Astrocyte (in vitro differentiated cells and primary cell): ENCODE data around the gene GRIK3. TPM values are rescaled to one million over a fixed set of nuclear protein-coding genes. Genes with fewer than 3 reads are reported as not detected.

Experiments used
- DNase-seq: peaks from one replicate; pipeline ENCODE4 v3.0.0-alpha.2; 2010; ENCODE audit warnings: low read depth
- FAIRE-seq: peaks from 2 replicates; lab custom pipeline; 2011; peaks lifted over from hg19 to GRCh38; lab: Jason Lieb, UNC
- H2AFZ ChIP-seq: 2 replicates; pipeline ENCODE4 v1.6.0; 2012; ENCODE audit warnings: low read depth, low read length, inconsistent platforms
- H3K27ac ChIP-seq: 2 replicates; pipeline ENCODE4 v1.5.1; 2011; ENCODE audit warnings: low read depth, low read length, inconsistent platforms
- H3K27me3 ChIP-seq: 2 replicates; pipeline ENCODE4 v1.6.0; 2011; ENCODE audit warnings: low read length, inconsistent platforms; ENCODE audit not compliant: insufficient read depth
- H3K36me3 ChIP-seq: 2 replicates; pipeline ENCODE4 v1.5.1; 2011; ENCODE audit warnings: low read length, inconsistent platforms; ENCODE audit not compliant: insufficient read depth
- H3K4me1 ChIP-seq: 2 replicates; pipeline ENCODE4 v1.5.1; 2011; ENCODE audit warnings: low read length, inconsistent platforms; ENCODE audit not compliant: insufficient read depth
- H3K4me2 ChIP-seq: 2 replicates; pipeline ENCODE4 v1.6.0; 2012; ENCODE audit warnings: low read length, inconsistent platforms
- H3K4me3 ChIP-seq: 2 replicates; pipeline ENCODE4 v1.5.1; 2011; ENCODE audit warnings: low read depth, mild to moderate bottlenecking, low read length, inconsistent platforms; ENCODE audit not compliant: insufficient read depth
- H3K79me2 ChIP-seq: 2 replicates; pipeline ENCODE4 v1.6.0; 2012; ENCODE audit warnings: mild to moderate bottlenecking, low read length, inconsistent platforms; ENCODE audit not compliant: insufficient read depth
- H3K9ac ChIP-seq: 2 replicates; pipeline ENCODE4 v1.6.0; 2012; ENCODE audit warnings: mild to moderate bottlenecking, low read length, inconsistent platforms
- H3K9me3 ChIP-seq: 2 replicates; pipeline ENCODE4 v1.5.1; 2012; ENCODE audit warnings: low read depth, mild to moderate bottlenecking, low read length, inconsistent platforms; ENCODE audit not compliant: insufficient read depth
- H4K20me1 ChIP-seq: 2 replicates; pipeline ENCODE4 v1.6.0; 2012; ENCODE audit warnings: low read length, inconsistent platforms; ENCODE audit not compliant: insufficient read depth
- H3K27ac Mint-ChIP-seq: one replicate; pipeline ENCODE4 v1.8.0; 2021; ENCODE audit warnings: mild to moderate bottlenecking, mixed read lengths; ENCODE audit not compliant: unreplicated experiment
- H3K27me3 Mint-ChIP-seq: one replicate; pipeline ENCODE4 v1.8.0; 2021; ENCODE audit warnings: low read depth, mixed read lengths; ENCODE audit not compliant: unreplicated experiment
- H3K36me3 Mint-ChIP-seq: one replicate; pipeline ENCODE4 v1.8.0; 2021; ENCODE audit warnings: low read depth, mixed read lengths; ENCODE audit not compliant: unreplicated experiment
- H3K4me1 Mint-ChIP-seq: one replicate; pipeline ENCODE4 v1.8.0; 2021; ENCODE audit warnings: low read depth, mixed read lengths; ENCODE audit not compliant: unreplicated experiment
- H3K4me3 Mint-ChIP-seq: one replicate; pipeline ENCODE4 v1.8.0; 2021; ENCODE audit warnings: mild to moderate bottlenecking, moderate library complexity, mixed read lengths; ENCODE audit not compliant: unreplicated experiment
- H3K9me3 Mint-ChIP-seq: one replicate; pipeline ENCODE4 v1.8.0; 2021; ENCODE audit warnings: mild to moderate bottlenecking, mixed read lengths; ENCODE audit not compliant: unreplicated experiment
- EZH2 ChIP-seq: IDR thresholded peaks from 2 replicates; pipeline ENCODE4 v1.6.1; 2012; ENCODE audit warnings: mild to moderate bottlenecking, low read length, inconsistent platforms; ENCODE audit not compliant: insufficient read depth
- total RNA-seq: library from RNA; stranded (reverse); gene quantifications from 2 replicates; pipeline ENCODE4 v1.2.1, GENCODE V29; 2021
- TF ChIP-seq, protein P1 (sequence below): IDR thresholded peaks from 2 replicates; pipeline ENCODE4 v1.5.1; 2011; ENCODE audit warnings: low read depth, mild to moderate bottlenecking, inconsistent platforms, low read length, moderate library complexity; ENCODE audit not compliant: insufficient read depth

Gene GRIK3
- total RNA-seq, 1 donor from 2014 or later, result 0.16 TPM

GRCh38 chr1:36852586-36852985 lies 181.7 kb downstream of the GRIK3 start:
- FAIRE-seq, result no peak
- H3K4me2 ChIP-seq, result no peak overlapping the region
- Mint-ChIP-seq H3K4me3 (no peak overlapping the region), H3K27me3 (peaks cover 69% of the 10 kb centered on the region), H3K4me1 (no peaks in the 10 kb centered on the region), H3K9me3 (no peaks in the 10 kb centered on the region), H3K36me3 (no peaks in the 10 kb centered on the region), H3K27ac (no peak overlapping the region)
- H3K9ac ChIP-seq, result no peak overlapping the region
- no peak overlapping the region for H3K4me3 ChIP-seq
- H3K27me3 ChIP-seq, result peaks cover under 1% of the 10 kb centered on the region
- H3K36me3 ChIP-seq, result no peaks in the 10 kb centered on the region
- TF ChIP-seq, protein P1, sequence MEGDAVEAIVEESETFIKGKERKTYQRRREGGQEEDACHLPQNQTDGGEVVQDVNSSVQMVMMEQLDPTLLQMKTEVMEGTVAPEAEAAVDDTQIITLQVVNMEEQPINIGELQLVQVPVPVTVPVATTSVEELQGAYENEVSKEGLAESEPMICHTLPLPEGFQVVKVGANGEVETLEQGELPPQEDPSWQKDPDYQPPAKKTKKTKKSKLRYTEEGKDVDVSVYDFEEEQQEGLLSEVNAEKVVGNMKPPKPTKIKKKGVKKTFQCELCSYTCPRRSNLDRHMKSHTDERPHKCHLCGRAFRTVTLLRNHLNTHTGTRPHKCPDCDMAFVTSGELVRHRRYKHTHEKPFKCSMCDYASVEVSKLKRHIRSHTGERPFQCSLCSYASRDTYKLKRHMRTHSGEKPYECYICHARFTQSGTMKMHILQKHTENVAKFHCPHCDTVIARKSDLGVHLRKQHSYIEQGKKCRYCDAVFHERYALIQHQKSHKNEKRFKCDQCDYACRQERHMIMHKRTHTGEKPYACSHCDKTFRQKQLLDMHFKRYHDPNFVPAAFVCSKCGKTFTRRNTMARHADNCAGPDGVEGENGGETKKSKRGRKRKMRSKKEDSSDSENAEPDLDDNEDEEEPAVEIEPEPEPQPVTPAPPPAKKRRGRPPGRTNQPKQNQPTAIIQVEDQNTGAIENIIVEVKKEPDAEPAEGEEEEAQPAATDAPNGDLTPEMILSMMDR, result no peak
- TF ChIP-seq EZH2, result no peak
- DNase-seq, result no peak
- H3K4me1 ChIP-seq, result no peaks in the 10 kb centered on the region
- H3K9me3 ChIP-seq, result no peaks in the 10 kb centered on the region
- H4K20me1 ChIP-seq, result no peaks in the 10 kb centered on the region
- H2AFZ ChIP-seq, result no peak overlapping the region
- H3K79me2 ChIP-seq, result no peaks in the 10 kb centered on the region
- H3K27ac ChIP-seq, result no peak overlapping the region

GRCh38 chr1:36851595-36851994 lies 182.7 kb downstream of the GRIK3 start:
- no peak overlapping the region for H3K4me3 Mint-ChIP-seq
- no peaks in the 10 kb centered on the region for H3K4me1 ChIP-seq
- peaks cover 74% of the 10 kb centered on the region for H3K27me3 Mint-ChIP-seq
- no peak for TF ChIP-seq EZH2
- TF ChIP-seq, protein P1, result no peak
- H3K4me3 ChIP-seq, result no peak overlapping the region
- no peaks in the 10 kb centered on the region for H4K20me1 ChIP-seq
- no peaks in the 10 kb centered on the region for H3K9me3 ChIP-seq
- DNase-seq (no peak), FAIRE-seq (no peak)
- H3K9me3 Mint-ChIP-seq, result no peaks in the 10 kb centered on the region
- no peaks in the 10 kb centered on the region for H3K36me3 Mint-ChIP-seq
- no peaks in the 10 kb centered on the region for H3K36me3 ChIP-seq
- H3K27me3 ChIP-seq, result peaks cover 4% of the 10 kb centered on the region
- H3K4me2 ChIP-seq, result no peak overlapping the region
- H3K79me2 ChIP-seq, result no peaks in the 10 kb centered on the region
- H3K27ac ChIP-seq, result no peak overlapping the region
- no peak overlapping the region for H3K9ac ChIP-seq
- H3K4me1 Mint-ChIP-seq, result no peaks in the 10 kb centered on the region
- no peak overlapping the region for H2AFZ ChIP-seq
- H3K27ac Mint-ChIP-seq, result no peak overlapping the region

DNA sequence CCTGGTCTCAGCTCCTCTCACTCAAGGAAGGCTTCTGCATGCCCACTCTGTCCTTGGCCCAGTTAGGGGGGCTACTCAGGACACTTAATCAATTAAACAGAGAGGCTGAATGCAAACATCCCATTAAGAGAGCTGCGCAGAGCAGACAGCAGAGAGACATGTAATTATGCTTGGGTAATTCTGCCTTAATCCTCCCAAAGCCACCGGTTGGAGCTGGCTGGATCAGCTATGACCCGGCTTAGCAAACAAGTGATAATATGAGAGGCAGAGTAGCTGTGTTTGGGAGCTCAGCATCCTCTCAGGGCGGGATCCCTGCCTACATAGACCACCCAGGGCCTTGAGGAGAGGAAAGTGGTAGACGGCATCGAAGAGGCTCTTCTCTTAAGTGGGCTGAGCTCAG lies 183.2 kb downstream of the GRIK3 start:
- Histone ChIP-seq H3K4me1 (no peaks in the 10 kb centered on the region), H3K27ac (no peak overlapping the region), H3K9me3 (no peaks in the 10 kb centered on the region), H3K4me3 (no peak overlapping the region), H2AFZ (no peak overlapping the region), H3K4me2 (no peak overlapping the region), H3K9ac (no peak overlapping the region), H4K20me1 (no peaks in the 10 kb centered on the region), H3K36me3 (no peaks in the 10 kb centered on the region), H3K79me2 (no peaks in the 10 kb centered on the region), H3K27me3 (peaks cover 4% of the 10 kb centered on the region)
- Mint-ChIP-seq H3K9me3 (no peaks in the 10 kb centered on the region), H3K27me3 (peaks cover 70% of the 10 kb centered on the region), H3K4me3 (no peak overlapping the region), H3K4me1 (no peaks in the 10 kb centered on the region), H3K36me3 (no peaks in the 10 kb centered on the region), H3K27ac (no peak overlapping the region)
- TF ChIP-seq EZH2, result no peak
- TF ChIP-seq, protein P1, result no peak
- FAIRE-seq (no peak), DNase-seq (no peak)
